Progenitor cell of endocrine pancreas (in vitro differentiated cells): Measurements from ENCODE around the gene ZFHX3. TPM values are rescaled to one million over a fixed set of nuclear protein-coding genes. Genes with fewer than 3 reads are reported as not detected.

Experiments
- DNase-seq: peaks from one replicate; pipeline ENCODE4 v3.0.0; 2021; ENCODE audit warnings: low spot score; ENCODE audit not compliant: unreplicated experiment
- H3K27ac Mint-ChIP-seq: 2 replicates; pipeline ENCODE4 v1.8.0; 2021; ENCODE audit warnings: mild to moderate bottlenecking, moderate library complexity, mixed read lengths
- H3K27me3 Mint-ChIP-seq: 2 replicates; pipeline ENCODE4 v1.8.0; 2021; ENCODE audit warnings: mixed read lengths
- H3K36me3 Mint-ChIP-seq: 2 replicates; pipeline ENCODE4 v1.8.0; 2022; ENCODE audit warnings: mixed read lengths; ENCODE audit not compliant: insufficient read depth
- H3K4me1 Mint-ChIP-seq: 2 replicates; pipeline ENCODE4 v1.8.0; 2021; ENCODE audit warnings: low read depth, mixed read lengths
- H3K4me3 Mint-ChIP-seq: 2 replicates; pipeline ENCODE4 v1.8.0; 2021; ENCODE audit warnings: low read depth, mild to moderate bottlenecking, moderate library complexity, mixed read lengths
- H3K9me3 Mint-ChIP-seq: 2 replicates; pipeline ENCODE4 v1.8.0; 2021; ENCODE audit warnings: low read depth, mixed read lengths
- total RNA-seq: library from RNA; stranded (reverse); gene quantifications from 2 replicates; pipeline ENCODE4 v1.2.1, GENCODE V29; 2021
- TF ChIP-seq, protein P1 (sequence below): fragments of 200-600 bp; sonication (generic); IDR thresholded peaks from one replicate; pipeline ENCODE4 v1.5.0; 2021; ENCODE audit warnings: antibody characterized with exemption, mild to moderate bottlenecking; ENCODE audit not compliant: unreplicated experiment

Gene ZFHX3
- total RNA-seq, 1 donor from 2014 or later: 54.0 TPM

DNA sequence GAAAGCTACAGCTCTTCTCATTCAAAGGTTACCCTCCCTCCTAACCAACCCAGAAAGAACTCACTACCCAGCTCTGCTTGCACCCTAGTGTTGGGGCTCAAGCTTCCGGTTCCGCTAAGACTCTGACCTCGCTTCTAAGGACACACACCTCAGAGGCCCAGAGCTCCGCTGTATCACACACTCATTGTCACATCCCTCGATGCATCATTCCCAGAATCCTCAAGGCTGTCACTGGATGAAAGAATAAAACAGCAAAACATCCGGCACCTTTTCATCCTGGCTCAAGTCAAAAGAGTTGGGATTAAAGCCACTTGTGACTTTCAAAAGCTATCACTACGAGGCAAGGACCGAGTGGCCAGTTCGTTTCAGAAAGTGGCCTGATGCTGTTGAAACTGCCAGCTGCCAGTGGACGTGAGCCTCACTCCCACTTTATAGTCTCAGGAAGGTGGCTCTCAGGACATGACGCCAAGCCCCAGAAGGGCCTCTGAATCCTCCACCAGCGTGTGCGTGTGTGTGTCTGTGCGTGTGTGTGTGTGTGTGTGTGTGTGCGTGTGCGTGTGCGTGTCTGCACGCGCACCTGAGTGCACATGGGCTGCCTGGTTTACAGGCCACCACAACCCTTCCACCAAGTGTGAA is 29.0 kb downstream of the ZFHX3 start:
- Mint-ChIP-seq H3K4me1 (peaks cover 57% of the 10 kb centered on the region), H3K4me3 (peak overlapping the region; percentile 31), H3K27me3 (no peaks in the 10 kb centered on the region), H3K9me3 (no peaks in the 10 kb centered on the region), H3K27ac (peak overlapping the region; percentile 46), H3K36me3 (peaks cover 2% of the 10 kb centered on the region)
- TF ChIP-seq, protein P1, sequence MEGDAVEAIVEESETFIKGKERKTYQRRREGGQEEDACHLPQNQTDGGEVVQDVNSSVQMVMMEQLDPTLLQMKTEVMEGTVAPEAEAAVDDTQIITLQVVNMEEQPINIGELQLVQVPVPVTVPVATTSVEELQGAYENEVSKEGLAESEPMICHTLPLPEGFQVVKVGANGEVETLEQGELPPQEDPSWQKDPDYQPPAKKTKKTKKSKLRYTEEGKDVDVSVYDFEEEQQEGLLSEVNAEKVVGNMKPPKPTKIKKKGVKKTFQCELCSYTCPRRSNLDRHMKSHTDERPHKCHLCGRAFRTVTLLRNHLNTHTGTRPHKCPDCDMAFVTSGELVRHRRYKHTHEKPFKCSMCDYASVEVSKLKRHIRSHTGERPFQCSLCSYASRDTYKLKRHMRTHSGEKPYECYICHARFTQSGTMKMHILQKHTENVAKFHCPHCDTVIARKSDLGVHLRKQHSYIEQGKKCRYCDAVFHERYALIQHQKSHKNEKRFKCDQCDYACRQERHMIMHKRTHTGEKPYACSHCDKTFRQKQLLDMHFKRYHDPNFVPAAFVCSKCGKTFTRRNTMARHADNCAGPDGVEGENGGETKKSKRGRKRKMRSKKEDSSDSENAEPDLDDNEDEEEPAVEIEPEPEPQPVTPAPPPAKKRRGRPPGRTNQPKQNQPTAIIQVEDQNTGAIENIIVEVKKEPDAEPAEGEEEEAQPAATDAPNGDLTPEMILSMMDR: no peak
- DNase-seq: no peak

DNA sequence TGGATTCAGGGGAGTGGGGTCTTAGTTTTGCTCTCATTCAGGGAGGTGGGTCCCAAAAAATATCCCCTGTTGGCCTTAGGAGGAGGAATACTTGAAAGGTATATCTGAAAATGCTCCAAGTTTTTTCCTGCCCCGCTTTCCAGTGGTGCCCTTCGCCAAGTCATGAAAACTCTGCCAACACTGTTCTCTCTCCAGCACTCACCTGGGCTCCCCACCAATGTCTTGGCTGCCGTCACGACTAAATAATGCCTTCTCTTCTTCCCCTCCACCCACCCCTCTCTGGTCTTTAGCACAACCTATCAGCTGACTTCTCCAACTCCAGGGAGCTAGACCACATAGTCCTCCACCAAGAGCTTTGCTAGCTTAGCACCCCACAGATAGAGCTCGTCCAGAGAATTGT is 30.6 kb downstream of the ZFHX3 start:
- H3K36me3 Mint-ChIP-seq: peaks cover 4% of the 10 kb centered on the region
- peaks cover 45% of the 10 kb centered on the region for H3K4me1 Mint-ChIP-seq
- no peak overlapping the region for H3K27ac Mint-ChIP-seq
- H3K9me3 Mint-ChIP-seq: no peaks in the 10 kb centered on the region
- TF ChIP-seq, protein P1: no peak
- no peaks in the 10 kb centered on the region for H3K27me3 Mint-ChIP-seq
- no peak overlapping the region for H3K4me3 Mint-ChIP-seq
- DNase-seq: no peak

GRCh38 chr16:73016488-73016830 is 31.5 kb downstream of the ZFHX3 start:
- no peaks in the 10 kb centered on the region for H3K9me3 Mint-ChIP-seq
- H3K27me3 Mint-ChIP-seq: no peaks in the 10 kb centered on the region
- H3K36me3 Mint-ChIP-seq: peaks cover 3% of the 10 kb centered on the region
- H3K4me3 Mint-ChIP-seq: peak overlapping the region; percentile 5
- TF ChIP-seq, protein P1: no peak
- DNase-seq: no peak
- H3K27ac Mint-ChIP-seq: peak overlapping the region; percentile 84
- H3K4me1 Mint-ChIP-seq: peaks cover 41% of the 10 kb centered on the region

DNA sequence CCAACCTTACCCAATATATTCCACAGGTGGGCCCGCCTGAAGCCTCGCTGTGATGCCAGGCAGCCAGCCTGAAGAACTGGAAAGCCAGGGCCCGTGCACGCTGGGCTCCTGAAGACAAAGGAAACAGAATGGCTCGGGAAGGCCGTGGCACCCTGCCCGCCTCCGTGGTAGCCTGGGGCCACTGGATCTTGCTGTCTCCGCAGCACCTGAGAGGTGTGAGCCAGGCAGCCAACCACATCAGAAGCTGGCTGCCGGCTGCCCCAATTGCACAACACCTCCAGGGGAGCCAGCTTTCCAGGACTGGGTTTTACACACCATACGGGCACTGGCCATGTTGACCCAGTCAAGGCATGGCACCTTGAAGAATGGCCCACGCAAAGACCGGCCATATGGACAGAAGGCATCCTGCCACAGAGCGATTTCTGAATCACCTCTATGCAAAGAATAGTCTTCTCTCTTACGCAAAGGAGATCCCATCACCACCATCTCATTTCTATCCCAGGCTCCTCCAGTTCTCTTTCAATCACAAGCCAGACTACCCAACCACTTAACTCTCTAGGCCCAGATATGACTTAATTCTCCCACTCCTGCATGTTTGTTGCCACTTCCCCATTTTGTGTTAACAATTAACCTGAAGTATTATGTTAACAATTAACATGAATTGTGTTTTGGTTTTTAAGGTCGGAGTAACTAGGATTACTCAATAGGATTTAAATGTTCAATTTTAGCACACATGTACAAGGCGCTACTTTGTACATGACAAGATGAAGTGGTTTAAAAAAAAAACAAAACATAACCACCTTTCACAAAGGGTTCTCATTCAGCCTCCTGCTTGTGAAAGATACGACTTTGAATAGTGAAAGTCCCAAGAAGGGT is 32.1 kb downstream of the ZFHX3 start:
- no peak for DNase-seq
- H3K9me3 Mint-ChIP-seq: no peaks in the 10 kb centered on the region
- peak overlapping the region; percentile 5 for H3K4me3 Mint-ChIP-seq
- peaks cover 39% of the 10 kb centered on the region for H3K4me1 Mint-ChIP-seq
- H3K27me3 Mint-ChIP-seq: no peaks in the 10 kb centered on the region
- TF ChIP-seq, protein P1: no peak
- H3K36me3 Mint-ChIP-seq: peaks cover 3% of the 10 kb centered on the region
- H3K27ac Mint-ChIP-seq: peak overlapping the region; percentile 84

GRCh38 chr16:73014768-73015167 is 33.2 kb downstream of the ZFHX3 start:
- TF ChIP-seq, protein P1: no peak
- H3K27ac Mint-ChIP-seq: no peak overlapping the region
- no peaks in the 10 kb centered on the region for H3K9me3 Mint-ChIP-seq
- no peak overlapping the region for H3K4me3 Mint-ChIP-seq
- peaks cover 30% of the 10 kb centered on the region for H3K4me1 Mint-ChIP-seq
- no peak for DNase-seq
- H3K36me3 Mint-ChIP-seq: peaks cover 3% of the 10 kb centered on the region
- no peaks in the 10 kb centered on the region for H3K27me3 Mint-ChIP-seq
